Kidney tubule cell (primary cell): ENCODE data around the gene MND1.
A peak's percentile ranks its signal among the peaks of the same experiment; 100 is the strongest.

ENCODE experiments used
- DNase-seq: peaks from one replicate; pipeline ENCODE4 v3.0.0-alpha.2; 2018; ENCODE audit warnings: low spot score

MND1 gene

GRCh38 chr4:153344131-153345011 lies at the start of gene MND1:
Gene MND1, plus strand, starts transcription at chr4:153344688. Its CDS starts 50 bp downstream, at chr4:153344738.
- peak; percentile 84 for DNase-seq

GRCh38 chr4:153295131-153295755 lies 49.2 kb upstream of the MND1 start:
- DNase-seq = peak; percentile 39

- DNase-seq = no peak
These were observed 48.3 kb upstream of the MND1 start for GRCh38 chr4:153296040-153296823.

- no peak for DNase-seq
These were observed 47.4 kb upstream of the MND1 start for GRCh38 chr4:153297116-153297515.

- no peak for DNase-seq
These were observed 33.7 kb upstream of the MND1 start for GRCh38 chr4:153310793-153311192.

GRCh38 chr4:153314915-153315314 lies 29.6 kb upstream of the MND1 start:
- DNase-seq = no peak

- DNase-seq = peak; percentile 56
These were observed 25.7 kb upstream of the MND1 start for GRCh38 chr4:153318696-153319320.

GRCh38 chr4:153322791-153323190 lies 21.7 kb upstream of the MND1 start:
- no peak for DNase-seq

- DNase-seq = no peak
These were observed 20.4 kb upstream of the MND1 start for GRCh38 chr4:153324046-153324445.

GRCh38 chr4:153325558-153325957 lies 18.9 kb upstream of the MND1 start:
- DNase-seq = no peak

- no peak for DNase-seq
These were observed 18.0 kb upstream of the MND1 start for GRCh38 chr4:153326513-153326912.

- DNase-seq = no peak
These were observed 17.2 kb upstream of the MND1 start for GRCh38 chr4:153327247-153327646.

- no peak for DNase-seq
These were observed 11.6 kb upstream of the MND1 start for GRCh38 chr4:153332936-153333335.

GRCh38 chr4:153333874-153334273 lies 10.6 kb upstream of the MND1 start:
- no peak for DNase-seq

GRCh38 chr4:153335665-153336064 lies 8.8 kb upstream of the MND1 start:
- peak; percentile 55 for DNase-seq

GRCh38 chr4:153337686-153338085 lies 6.8 kb upstream of the MND1 start:
- DNase-seq = no peak

- DNase-seq = peak; percentile 78
These were observed 2.9 kb upstream of the MND1 start for GRCh38 chr4:153341575-153342090.

- no peak for DNase-seq
These were observed 1.5 kb upstream of the MND1 start for GRCh38 chr4:153342751-153343552.

- DNase-seq = peak; percentile 61
These were observed 809 bp downstream of the MND1 start for GRCh38 chr4:153345012-153345981.

- DNase-seq = no peak
These were observed 1.5 kb downstream of the MND1 start for GRCh38 chr4:153346031-153346430.
